WERI-Rb-1 (cell line): Measurements from ENCODE around the gene POLR2F.
"Not testable (repeated sequence)": the region's sequence is repeated elsewhere in the genome, so short reads cannot be mapped to it uniquely, and the experiment has no call there.

Experiments
- DNase-seq: peaks from one replicate; pipeline ENCODE4 v3.0.0-alpha.2; 2020
- H3K27ac ChIP-seq: fragments of 250-450 bp; sonication (Bioruptor Pico); 2 replicates; pipeline ENCODE4 v1.5.1; 2020; ENCODE audit warnings: mild to moderate bottlenecking, moderate library complexity
- H3K27me3 ChIP-seq: fragments of 250-450 bp; sonication (Bioruptor Pico); 2 replicates; pipeline ENCODE4 v1.5.1; 2021; ENCODE audit warnings: mild to moderate bottlenecking, low read depth, moderate library complexity; ENCODE audit not compliant: insufficient read depth, severe bottlenecking
- H3K36me3 ChIP-seq: fragments of 250-450 bp; sonication (Bioruptor Pico); 2 replicates; pipeline ENCODE4 v1.5.1; 2020; ENCODE audit warnings: mild to moderate bottlenecking, moderate library complexity
- H3K4me3 ChIP-seq: 2 replicates; pipeline ENCODE4 v1.5.1; 2011; ENCODE audit warnings: low read depth, mild to moderate bottlenecking, control low read depth, low read length
- H3K9me3 ChIP-seq: fragments of 250-450 bp; sonication (Bioruptor Pico); 2 replicates; pipeline ENCODE4 v1.5.1; 2021; ENCODE audit warnings: mild to moderate bottlenecking, moderate library complexity; ENCODE audit not compliant: severe bottlenecking
- CTCF ChIP-seq: IDR thresholded peaks from 2 replicates; pipeline ENCODE4 v1.5.1; 2011; ENCODE audit warnings: low read depth, mild to moderate bottlenecking, control low read depth, inconsistent platforms, low read length

Gene POLR2F

GRCh38 chr22:37951305-37951704 lies 2.2 kb upstream of the POLR2F start:
- Histone ChIP-seq H3K27ac (no peak overlapping the region), H3K9me3 (no peaks in the 10 kb centered on the region), H3K27me3 (no peaks in the 10 kb centered on the region), H3K36me3 (peaks cover 5% of the 10 kb centered on the region; the same call in 1 of the 2 replicates), H3K4me3 (no peak overlapping the region)
- DNase-seq = no peak
- TF ChIP-seq CTCF = 0 out of 2 replicates have a peak, but pooled peaks have one; percentile 3

GRCh38 chr22:37952629-37953028 lies 870 bp upstream of the POLR2F start:
- not testable (repeated sequence) for H3K9me3 ChIP-seq, DNase-seq, H3K27me3 ChIP-seq, H3K27ac ChIP-seq
- H3K36me3 ChIP-seq = peaks cover 16% of the 10 kb centered on the region
- peak overlapping the region; percentile 83 for H3K4me3 ChIP-seq

GRCh38 chr22:37953062-37953436 lies 450 bp upstream of the POLR2F start:
- TF ChIP-seq CTCF = no peak
- DNase-seq = peak; percentile 19

GRCh38 chr22:37954686-37955085 lies 1.2 kb downstream of the POLR2F start:
- Histone ChIP-seq H3K27me3 (no peaks in the 10 kb centered on the region), H3K9me3 (no peaks in the 10 kb centered on the region), H3K36me3 (peaks cover 30% of the 10 kb centered on the region), H3K4me3 (no peak overlapping the region), H3K27ac (no peak overlapping the region)
- no peak for DNase-seq
- no peak for TF ChIP-seq CTCF

More at GRCh38 chr22:37953062-37953436, 450 bp upstream of the POLR2F start:
- Histone ChIP-seq H3K9me3 (no peaks in the 10 kb centered on the region), H3K27me3 (no peaks in the 10 kb centered on the region), H3K36me3 (peaks cover 18% of the 10 kb centered on the region), H3K27ac (no peak overlapping the region), H3K4me3 (peak overlapping the region; percentile 83)

- not testable (repeated sequence) for H3K27me3 ChIP-seq, H3K4me3 ChIP-seq, H3K9me3 ChIP-seq, DNase-seq, H3K27ac ChIP-seq
- H3K36me3 ChIP-seq = peaks cover 31% of the 10 kb centered on the region
Observed at GRCh38 chr22:37955825-37956397, 2.4 kb downstream of the POLR2F start.

GRCh38 chr22:37957232-37957631 lies 3.7 kb downstream of the POLR2F start:
- H3K27ac ChIP-seq = no peak overlapping the region
- no peak for TF ChIP-seq CTCF
- H3K9me3 ChIP-seq = no peaks in the 10 kb centered on the region
- peaks cover 44% of the 10 kb centered on the region for H3K36me3 ChIP-seq
- H3K4me3 ChIP-seq = no peak overlapping the region
- no peaks in the 10 kb centered on the region for H3K27me3 ChIP-seq
- no peak for DNase-seq

- DNase-seq = no peak
- Histone ChIP-seq H3K27ac (no peak overlapping the region), H3K36me3 (peaks cover 57% of the 10 kb centered on the region), H3K4me3 (no peak overlapping the region), H3K27me3 (no peaks in the 10 kb centered on the region), H3K9me3 (no peaks in the 10 kb centered on the region)
- TF ChIP-seq CTCF = no peak
Observed at GRCh38 chr22:37959231-37959825, 5.8 kb downstream of the POLR2F start.
